Tibial nerve (tissue), 4 donors: ENCODE measurements around the gene TMC7.

Experiments used
- EP300 ChIP-seq, 2 donors: sonication (generic); formaldehyde crosslinking; IDR thresholded peaks; one replicate each; pipeline ENCODE4 v1.6.1; 2017; ENCODE audit warnings: antibody characterized with exemption in 2 of 2, mild to moderate bottlenecking in 1 of 2
- POLR2A ChIP-seq, 2 donors: fragments of 450-650 bp; IDR thresholded peaks; one replicate each; pipeline ENCODE4 v1.6.1; 2017; ENCODE audit warnings: antibody characterized with exemption in 2 of 2, mild to moderate bottlenecking in 2 of 2, moderate library complexity in 2 of 2
- TF ChIP-seq, protein P1 (sequence below), 5 experiments: fragments of 200-600 bp in 3 of 5; fragments of 450-650 bp in 2 of 5; sonication (generic) in 3 of 5; IDR thresholded peaks; one replicate each; pipeline ENCODE4 v1.5.1; 2016 to 2019; ENCODE audit warnings: antibody characterized with exemption in 5 of 5, mild to moderate bottlenecking in 3 of 5, moderate library complexity in 2 of 5

DNA sequence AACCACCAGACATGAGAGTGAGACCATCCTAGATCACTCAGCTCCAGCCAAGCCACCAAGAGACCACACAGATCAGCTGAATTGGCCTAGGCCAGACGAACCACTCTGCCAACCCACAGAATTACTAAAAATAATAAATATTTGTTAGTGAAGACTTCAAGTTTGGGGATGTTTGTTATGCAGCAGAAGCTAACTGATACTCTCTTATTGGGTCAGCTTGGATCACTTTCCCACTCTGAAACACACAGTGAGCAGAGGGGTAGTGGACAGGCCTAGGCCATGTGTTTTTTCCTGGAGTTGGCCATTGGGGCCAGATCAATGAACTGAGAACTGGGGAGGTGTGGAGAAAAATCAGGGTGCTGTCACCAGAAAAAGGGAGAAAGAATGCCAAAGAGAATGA, 114.4 kb downstream of the TMC7 start:
- TF ChIP-seq, protein P1, sequence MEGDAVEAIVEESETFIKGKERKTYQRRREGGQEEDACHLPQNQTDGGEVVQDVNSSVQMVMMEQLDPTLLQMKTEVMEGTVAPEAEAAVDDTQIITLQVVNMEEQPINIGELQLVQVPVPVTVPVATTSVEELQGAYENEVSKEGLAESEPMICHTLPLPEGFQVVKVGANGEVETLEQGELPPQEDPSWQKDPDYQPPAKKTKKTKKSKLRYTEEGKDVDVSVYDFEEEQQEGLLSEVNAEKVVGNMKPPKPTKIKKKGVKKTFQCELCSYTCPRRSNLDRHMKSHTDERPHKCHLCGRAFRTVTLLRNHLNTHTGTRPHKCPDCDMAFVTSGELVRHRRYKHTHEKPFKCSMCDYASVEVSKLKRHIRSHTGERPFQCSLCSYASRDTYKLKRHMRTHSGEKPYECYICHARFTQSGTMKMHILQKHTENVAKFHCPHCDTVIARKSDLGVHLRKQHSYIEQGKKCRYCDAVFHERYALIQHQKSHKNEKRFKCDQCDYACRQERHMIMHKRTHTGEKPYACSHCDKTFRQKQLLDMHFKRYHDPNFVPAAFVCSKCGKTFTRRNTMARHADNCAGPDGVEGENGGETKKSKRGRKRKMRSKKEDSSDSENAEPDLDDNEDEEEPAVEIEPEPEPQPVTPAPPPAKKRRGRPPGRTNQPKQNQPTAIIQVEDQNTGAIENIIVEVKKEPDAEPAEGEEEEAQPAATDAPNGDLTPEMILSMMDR (IDR thresholded peaks at IDR 0.05), result no peak
- TF ChIP-seq EP300 (IDR thresholded peaks at IDR 0.05), result no peak
- TF ChIP-seq POLR2A (IDR thresholded peaks at IDR 0.05), result no peak
